HG03354 (cell line): Measurements from ENCODE around the gene MMP28.

Experiments used
- ATAC-seq: cut with Tn5 transposase; IDR thresholded peaks from one replicate; pipeline ENCODE4 v1.9.1; 2021; ENCODE audit warnings: mild to moderate bottlenecking; ENCODE audit not compliant: unreplicated experiment, poor library complexity, severe bottlenecking

Gene MMP28

GRCh38 chr17:35748341-35748841 is 47.0 kb downstream of the MMP28 start:
- ATAC-seq = no peak

GRCh38 chr17:35747540-35748017 is 47.9 kb downstream of the MMP28 start:
- ATAC-seq = peak; percentile 50

GRCh38 chr17:35745749-35746320 is 49.6 kb downstream of the MMP28 start:
- no peak for ATAC-seq

- no peak for ATAC-seq
Observed at GRCh38 chr17:35745246-35745645, 50.2 kb downstream of the MMP28 start.

GRCh38 chr17:35744830-35745229 is 50.6 kb downstream of the MMP28 start:
- no peak for ATAC-seq

GRCh38 chr17:35743626-35744328 is 51.7 kb downstream of the MMP28 start:
- no peak for ATAC-seq

GRCh38 chr17:35742896-35743477 is 52.5 kb downstream of the MMP28 start:
- no peak for ATAC-seq

- ATAC-seq = no peak
Observed at GRCh38 chr17:35742496-35742895, 52.9 kb downstream of the MMP28 start.

- ATAC-seq = no peak
Observed at GRCh38 chr17:35740997-35741931, 54.2 kb downstream of the MMP28 start.

- no peak for ATAC-seq
Observed at GRCh38 chr17:35740216-35740615, 55.2 kb downstream of the MMP28 start.

GRCh38 chr17:35738519-35739133 is 56.8 kb downstream of the MMP28 start:
- no peak for ATAC-seq

- ATAC-seq = no peak
Observed at GRCh38 chr17:35736236-35736635, 59.2 kb downstream of the MMP28 start.

GRCh38 chr17:35735036-35735805 is 60.2 kb downstream of the MMP28 start:
- no peak for ATAC-seq

- no peak for ATAC-seq
Observed at GRCh38 chr17:35734396-35734795, 61.0 kb downstream of the MMP28 start.

- no peak for ATAC-seq
Observed at GRCh38 chr17:35733366-35733765, 62.1 kb downstream of the MMP28 start.

GRCh38 chr17:35732806-35733136 is 62.7 kb downstream of the MMP28 start:
- ATAC-seq = no peak

GRCh38 chr17:35731917-35732805 is 63.3 kb downstream of the MMP28 start:
- ATAC-seq = no peak
